ENCODE results near the gene PIEZO1.
A peak's percentile ranks its signal among the peaks of the same experiment; 100 is the strongest.

DNA sequence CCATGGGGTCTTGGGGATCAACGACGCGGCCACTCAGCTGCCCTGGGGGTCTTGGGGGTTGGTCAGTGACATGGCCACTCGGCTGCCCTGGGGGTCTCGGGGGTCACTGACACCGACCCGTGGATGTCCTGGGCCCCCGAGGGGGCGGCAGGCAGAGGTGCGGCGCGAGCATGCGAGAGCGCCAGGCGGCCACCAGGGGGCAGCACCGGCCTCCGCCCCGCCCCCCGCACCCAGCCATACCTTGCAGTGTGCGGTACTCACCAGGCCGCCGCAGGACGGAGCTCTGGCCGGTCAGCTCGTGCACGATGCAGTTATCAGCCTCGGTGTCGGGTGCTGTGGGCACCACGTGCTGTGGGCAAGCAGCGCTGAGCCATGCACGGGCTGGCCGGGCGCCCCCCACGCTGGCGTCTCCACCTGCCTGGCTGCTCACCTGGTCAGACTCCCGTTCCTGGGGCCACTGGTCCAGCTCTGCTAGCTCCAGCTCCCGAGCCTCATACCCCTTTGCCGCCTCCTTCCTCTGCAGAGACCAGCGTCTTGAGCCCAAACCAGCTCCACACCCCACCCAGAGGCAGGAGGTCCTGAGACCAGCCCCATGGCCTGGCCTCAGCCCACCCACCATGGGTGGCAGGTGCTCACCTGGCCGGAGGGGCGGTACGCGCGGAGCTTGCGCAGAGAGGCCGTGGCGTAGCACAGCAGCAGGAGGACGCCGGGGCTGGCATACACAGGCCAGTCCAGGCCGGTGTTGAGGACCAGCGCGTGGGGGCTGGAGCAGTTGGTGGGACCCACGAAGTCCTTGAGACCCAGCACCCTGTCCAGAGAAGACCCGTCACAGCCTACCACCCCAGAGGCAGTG is 47.5 kb downstream of the PIEZO1 start:
- TF ChIP-seq CTCF (IDR thresholded peaks at IDR 0.05): peak; percentile 84 to 99 (median 97)
- no peak for TF ChIP-seq POLR2A (IDR thresholded peaks at IDR 0.05)

Measured in right lobe of liver (tissue), 4 donors.